SU-DHL-6 (cell line): ENCODE data around the gene ZGLP1.

Experiments
- EZH2phosphoT487 ChIP-seq: fragments of 200-600 bp; sonication (generic), shearing (Covaris generic); conservative IDR thresholded peaks from 2 replicates; pipeline ENCODE4 v1.6.1; 2018; ENCODE audit warnings: mild to moderate bottlenecking, antibody characterized with exemption, low read length, moderate library complexity, mixed read lengths
- TF ChIP-seq, protein P1 (sequence below): fragments of 200-600 bp; sonication (generic); IDR thresholded peaks from one replicate; pipeline ENCODE4 v1.5.1; 2017; ENCODE audit warnings: antibody characterized with exemption, mild to moderate bottlenecking, low read length, moderate library complexity; ENCODE audit not compliant: insufficient read depth, poor library complexity, severe bottlenecking

DNA sequence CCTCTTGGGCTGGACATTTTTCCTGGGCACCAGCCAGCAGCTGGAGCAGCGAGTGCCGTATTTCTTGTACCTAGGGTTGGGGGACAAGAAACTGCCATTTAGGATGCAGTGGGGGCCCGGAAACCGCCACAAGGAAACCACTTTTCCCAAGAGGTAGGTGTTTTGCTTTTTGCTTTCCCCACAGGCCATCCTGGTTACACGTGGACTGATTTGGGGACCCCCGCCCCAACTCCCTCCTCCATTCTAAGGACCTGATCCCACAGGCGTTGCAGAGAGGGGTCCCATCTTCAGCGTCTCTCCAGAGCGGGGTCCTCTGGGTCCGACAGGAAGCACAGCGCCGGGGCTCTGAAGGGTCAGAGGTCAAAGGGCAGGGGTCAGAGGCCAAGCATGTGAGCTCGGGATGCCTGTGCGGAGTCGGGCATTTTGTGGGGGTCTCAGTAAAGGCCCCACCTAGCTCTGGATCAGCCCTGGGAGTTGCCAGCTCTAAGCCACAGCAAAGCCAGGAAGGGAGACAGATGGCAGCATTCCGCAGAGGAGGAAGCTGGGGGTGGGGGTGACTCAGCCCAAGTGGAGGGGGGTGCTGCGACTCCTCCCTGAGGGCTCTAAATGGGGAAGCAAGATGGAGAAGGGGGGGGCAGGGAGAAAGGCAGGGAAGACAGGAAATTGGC is 4.3 kb downstream of the ZGLP1 start:
- TF ChIP-seq, protein P1, sequence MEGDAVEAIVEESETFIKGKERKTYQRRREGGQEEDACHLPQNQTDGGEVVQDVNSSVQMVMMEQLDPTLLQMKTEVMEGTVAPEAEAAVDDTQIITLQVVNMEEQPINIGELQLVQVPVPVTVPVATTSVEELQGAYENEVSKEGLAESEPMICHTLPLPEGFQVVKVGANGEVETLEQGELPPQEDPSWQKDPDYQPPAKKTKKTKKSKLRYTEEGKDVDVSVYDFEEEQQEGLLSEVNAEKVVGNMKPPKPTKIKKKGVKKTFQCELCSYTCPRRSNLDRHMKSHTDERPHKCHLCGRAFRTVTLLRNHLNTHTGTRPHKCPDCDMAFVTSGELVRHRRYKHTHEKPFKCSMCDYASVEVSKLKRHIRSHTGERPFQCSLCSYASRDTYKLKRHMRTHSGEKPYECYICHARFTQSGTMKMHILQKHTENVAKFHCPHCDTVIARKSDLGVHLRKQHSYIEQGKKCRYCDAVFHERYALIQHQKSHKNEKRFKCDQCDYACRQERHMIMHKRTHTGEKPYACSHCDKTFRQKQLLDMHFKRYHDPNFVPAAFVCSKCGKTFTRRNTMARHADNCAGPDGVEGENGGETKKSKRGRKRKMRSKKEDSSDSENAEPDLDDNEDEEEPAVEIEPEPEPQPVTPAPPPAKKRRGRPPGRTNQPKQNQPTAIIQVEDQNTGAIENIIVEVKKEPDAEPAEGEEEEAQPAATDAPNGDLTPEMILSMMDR: no peak
- no peak for TF ChIP-seq EZH2phosphoT487
